Posterior cingulate gyrus (tissue), 11 donors: ENCODE results near the gene SMARCAD1.

ENCODE experiments used
- DNase-seq, 10 donors: peaks; one replicate each; pipeline versions ENCODE4 v3.0.0 to v3.0.0-alpha.2; 2020 to 2021; ENCODE audit warnings: mixed read lengths in 3 of 10
- intact Hi-C: fragments of 100-400 bp; cut with DNase I; formaldehyde crosslinking; loops from one replicate; pipeline ENCODE4 v1.15.1; 2023

The SMARCAD1 gene, protein sequence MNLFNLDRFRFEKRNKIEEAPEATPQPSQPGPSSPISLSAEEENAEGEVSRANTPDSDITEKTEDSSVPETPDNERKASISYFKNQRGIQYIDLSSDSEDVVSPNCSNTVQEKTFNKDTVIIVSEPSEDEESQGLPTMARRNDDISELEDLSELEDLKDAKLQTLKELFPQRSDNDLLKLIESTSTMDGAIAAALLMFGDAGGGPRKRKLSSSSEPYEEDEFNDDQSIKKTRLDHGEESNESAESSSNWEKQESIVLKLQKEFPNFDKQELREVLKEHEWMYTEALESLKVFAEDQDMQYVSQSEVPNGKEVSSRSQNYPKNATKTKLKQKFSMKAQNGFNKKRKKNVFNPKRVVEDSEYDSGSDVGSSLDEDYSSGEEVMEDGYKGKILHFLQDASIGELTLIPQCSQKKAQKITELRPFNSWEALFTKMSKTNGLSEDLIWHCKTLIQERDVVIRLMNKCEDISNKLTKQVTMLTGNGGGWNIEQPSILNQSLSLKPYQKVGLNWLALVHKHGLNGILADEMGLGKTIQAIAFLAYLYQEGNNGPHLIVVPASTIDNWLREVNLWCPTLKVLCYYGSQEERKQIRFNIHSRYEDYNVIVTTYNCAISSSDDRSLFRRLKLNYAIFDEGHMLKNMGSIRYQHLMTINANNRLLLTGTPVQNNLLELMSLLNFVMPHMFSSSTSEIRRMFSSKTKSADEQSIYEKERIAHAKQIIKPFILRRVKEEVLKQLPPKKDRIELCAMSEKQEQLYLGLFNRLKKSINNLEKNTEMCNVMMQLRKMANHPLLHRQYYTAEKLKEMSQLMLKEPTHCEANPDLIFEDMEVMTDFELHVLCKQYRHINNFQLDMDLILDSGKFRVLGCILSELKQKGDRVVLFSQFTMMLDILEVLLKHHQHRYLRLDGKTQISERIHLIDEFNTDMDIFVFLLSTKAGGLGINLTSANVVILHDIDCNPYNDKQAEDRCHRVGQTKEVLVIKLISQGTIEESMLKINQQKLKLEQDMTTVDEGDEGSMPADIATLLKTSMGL

DNA sequence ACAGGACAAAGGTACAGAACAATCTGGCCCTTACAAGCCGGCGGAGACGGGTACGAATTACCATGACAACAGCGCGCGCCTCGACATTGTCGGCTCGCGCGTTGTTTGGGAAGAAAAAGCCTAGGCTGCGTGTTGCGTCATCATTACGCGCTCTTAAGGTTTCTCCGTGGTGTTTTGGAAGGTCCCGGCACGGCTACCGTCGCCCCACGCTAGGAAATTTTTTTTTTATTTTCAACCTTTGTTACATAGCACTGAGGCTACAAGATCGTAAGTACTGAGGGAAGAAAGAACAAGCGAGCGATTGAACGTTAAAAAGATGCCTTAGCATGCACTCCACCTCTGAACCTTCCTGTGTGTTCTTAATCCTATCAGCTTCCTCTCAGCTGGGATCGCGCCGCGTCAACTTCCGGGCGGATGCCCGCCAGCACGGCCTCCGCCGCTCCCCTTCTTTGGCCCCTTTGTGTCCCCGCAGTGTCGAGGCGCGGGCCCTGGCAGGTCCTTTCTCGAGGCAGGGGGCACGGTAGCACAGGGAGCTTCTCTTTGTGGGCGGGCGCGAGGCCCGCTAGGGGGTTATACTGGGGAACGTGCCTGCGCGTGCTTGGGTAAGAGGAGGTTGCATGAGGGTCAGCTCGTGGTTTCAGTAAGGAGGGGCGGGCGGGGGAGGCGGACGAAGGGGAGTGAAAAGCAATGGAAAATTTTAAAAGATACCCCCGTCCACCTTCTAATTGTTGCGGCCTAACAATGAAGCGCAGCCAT is at the start of gene SMARCAD1:
Gene SMARCAD1 (plus strand): TSS at position 397 of the 756 bp plus-strand sequence. CDS start 530 bp downstream, outside the sequence.
- intact Hi-C loops: no loop called here
- DNase-seq: peak; percentile 70 to 97 (median 86)

DNA sequence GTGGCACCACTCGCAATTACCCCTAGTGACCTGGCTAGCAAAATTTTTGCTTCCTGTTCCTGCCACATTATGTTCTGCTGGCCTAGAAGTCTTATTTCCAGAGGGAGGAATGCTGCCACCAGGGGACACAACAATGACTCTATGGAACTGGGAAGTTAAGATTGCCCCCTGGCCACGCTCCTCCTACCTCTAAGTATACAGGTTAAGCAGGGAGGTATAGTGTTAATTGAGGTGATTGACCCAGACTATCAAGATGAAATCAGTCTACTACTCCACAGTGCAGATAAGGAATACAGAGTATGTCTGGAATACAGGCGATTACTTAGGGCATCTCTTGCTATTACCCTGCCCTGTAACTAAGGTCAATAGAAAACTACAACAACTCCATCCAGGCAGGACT is 48.8 kb upstream of the SMARCAD1 start:
- no peak for DNase-seq
- intact Hi-C loops: no loop called here

DNA sequence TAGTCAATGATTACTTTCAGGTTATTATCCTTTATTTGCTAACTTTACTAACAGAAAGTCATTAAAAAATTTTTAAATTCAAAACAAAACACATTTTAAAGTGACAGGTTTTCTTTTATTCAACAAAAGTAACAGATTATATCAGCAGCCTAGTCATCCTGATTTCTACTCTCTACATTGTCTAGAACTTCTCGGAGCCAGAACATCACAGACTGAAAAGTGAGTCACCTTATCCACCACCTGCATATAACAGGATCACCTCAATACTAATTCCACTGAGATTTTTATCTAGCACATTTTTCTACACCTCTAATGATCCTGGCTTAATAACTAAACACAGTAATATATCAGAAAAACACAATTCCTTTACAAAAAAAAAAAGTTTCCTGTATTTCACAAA is 47.9 kb upstream of the SMARCAD1 start:
- intact Hi-C loops: no loop called here
- DNase-seq: no peak

DNA sequence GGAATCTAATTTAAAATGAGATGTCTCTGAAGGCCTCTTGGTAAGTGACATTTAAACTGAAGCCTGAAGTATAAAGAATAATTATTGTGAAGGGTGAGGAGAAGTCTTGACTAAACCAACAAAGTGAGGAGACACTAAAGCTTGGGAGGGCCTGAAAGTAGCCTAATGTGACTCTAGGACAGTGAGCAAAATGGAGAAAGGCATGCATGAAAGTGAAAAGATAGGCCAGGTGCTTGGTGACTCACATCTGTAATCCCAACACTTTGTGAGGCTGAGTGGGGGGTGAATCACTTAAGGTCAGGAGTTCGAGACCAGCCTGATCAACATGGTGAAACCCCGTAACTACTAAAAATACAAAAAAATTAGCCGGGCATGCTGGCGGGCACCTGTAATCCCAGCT is 46.9 kb upstream of the SMARCAD1 start:
- intact Hi-C loops: no loop called here
- no peak for DNase-seq

DNA sequence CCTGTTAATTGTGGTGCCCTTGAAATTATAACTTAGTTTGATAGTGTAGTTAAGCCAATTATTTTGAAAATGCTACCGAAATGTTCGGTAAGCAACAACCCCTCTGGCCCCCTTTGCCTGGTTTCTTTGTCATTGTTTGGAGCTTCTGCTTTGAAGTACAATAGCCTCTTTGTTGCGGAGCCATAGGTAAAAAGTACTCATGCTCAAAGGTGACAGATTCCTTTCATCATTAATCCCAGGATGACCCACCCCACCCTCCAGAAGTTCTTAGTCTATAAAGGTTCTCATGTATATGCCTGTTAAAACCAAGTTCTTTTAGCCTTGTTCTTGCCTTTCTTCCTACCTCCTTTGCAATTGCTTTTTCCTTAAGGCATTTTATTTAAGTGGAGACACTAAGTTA is 42.4 kb upstream of the SMARCAD1 start:
- intact Hi-C loops: no loop called here
- DNase-seq: no peak

DNA sequence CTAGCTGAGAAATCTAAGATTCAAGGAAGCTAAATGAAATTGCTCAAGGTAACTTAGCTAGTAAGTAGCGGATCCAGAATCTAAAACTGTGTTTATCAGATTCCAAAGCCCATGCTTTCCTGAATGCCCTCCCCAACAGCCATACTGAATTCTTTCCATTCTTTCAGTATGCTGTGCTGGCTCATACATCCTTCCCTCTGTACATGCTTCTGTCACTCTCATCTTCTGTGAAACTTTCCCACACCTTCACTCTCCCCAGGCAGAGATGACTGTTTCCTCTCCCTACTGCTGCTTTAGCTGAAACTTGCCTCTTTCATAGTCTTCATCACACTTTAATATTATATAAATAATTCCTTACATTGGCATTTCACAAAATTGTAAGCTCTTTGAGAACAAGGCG is 39.3 kb upstream of the SMARCAD1 start:
- DNase-seq: no peak

DNA sequence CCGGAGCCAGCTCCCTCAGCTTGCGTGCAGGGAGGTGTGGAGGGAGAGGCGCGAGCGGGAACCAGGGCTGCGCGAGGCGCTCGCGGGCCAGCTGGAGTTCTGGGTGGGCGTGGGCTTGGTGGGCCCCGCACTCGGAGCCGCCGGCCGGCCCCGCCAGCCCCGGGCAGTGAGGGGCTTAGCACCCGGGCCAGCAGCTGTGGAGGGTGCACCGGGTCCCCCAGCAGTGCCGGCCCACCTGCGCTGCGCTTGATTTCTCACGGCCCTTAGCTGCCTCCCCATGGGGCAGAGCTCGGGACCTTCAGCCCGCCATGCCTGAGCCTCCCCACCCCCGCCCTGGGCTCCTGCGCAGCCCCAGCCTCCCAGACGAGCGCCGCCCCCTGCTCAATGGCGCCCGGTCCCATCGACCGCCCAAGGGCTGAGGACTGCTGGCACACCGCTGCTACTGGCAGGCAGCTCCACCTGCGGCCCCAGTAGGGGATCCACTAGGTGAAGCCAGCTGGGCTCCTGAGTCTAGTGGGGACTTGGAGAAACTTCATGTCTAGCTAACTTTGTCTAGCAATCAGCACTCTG is 37.8 kb upstream of the SMARCAD1 start:
- intact Hi-C loops: no loop called here
- peak in 2 of 10 donors; percentile 72 to 77 for DNase-seq

More for the DNA sequence above, 39.3 kb upstream of the SMARCAD1 start:
- intact Hi-C loops: no loop called here

DNA sequence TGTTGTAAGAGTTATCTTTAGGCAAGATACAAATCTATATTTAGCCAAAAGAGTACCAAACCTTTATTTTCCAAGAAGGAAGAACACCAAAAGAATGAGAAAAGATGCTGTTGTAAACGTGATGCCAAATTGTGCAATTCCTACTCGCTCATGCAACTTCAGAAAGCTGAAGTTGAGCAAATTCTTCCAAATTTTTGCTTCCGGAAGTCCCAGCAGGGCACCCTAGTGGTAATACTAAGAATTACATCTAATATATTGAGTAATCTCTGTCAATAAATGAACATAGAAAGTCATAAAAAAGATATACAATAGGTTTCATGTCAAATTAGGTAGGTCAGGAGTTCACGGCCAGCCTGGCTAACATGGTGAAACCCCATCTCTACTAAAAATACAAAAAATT is 36.0 kb upstream of the SMARCAD1 start:
- intact Hi-C loops: no loop called here
- DNase-seq: no peak

DNA sequence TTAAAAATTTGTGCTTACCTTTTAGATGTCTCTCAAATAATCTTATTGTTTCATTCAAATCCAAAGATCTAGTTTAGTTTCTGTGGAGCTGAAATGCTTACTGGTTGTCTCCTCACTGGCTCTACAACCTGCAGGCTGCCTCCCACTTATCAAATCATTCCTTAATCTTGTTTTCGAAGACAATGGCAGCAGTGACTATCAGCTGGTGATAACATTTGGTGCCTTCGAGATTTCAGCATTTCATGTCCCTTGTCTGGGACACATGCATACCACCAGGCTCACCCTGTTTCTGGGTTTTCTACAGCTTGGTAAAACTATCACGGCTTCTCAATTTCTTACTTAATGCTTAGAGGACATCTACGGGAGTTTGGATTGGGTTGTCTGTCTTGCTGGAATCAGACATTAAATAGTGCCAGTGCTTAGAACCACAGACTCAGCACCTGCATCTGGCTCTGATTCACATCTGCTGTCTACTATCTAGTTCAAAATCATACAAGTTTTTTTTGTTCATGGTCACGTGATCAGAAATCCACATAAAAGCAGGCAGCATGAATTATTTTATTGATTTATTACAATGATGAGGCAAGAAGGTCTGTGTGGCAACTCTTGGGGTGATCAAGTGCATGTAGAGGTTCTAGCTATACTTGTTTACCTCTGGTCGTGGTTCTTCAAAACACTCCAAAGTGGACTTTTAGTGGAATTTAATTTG is 32.0 kb upstream of the SMARCAD1 start:
- no peak for DNase-seq
- intact Hi-C loops: no loop called here

DNA sequence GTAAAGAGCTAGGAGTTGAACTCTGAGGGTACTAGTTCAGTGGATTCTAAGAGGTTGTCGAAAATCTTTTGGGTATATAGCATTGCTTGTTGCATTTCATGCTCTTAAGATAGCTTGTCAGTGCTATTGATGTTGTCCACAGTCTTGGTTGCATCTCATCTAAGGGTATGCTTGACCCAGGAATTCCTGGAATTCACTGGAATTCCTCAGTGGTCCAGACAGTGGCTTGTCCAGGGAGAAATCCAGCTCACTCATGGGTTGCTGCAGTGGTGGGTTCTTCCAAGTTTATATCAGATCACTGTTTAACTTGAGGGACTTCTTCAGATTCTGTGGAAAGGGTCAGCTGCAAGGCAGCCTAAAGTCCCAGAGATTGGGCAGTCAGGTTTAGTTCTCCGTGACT is 29.8 kb upstream of the SMARCAD1 start:
- no peak for DNase-seq
- intact Hi-C loops: no loop called here

DNA sequence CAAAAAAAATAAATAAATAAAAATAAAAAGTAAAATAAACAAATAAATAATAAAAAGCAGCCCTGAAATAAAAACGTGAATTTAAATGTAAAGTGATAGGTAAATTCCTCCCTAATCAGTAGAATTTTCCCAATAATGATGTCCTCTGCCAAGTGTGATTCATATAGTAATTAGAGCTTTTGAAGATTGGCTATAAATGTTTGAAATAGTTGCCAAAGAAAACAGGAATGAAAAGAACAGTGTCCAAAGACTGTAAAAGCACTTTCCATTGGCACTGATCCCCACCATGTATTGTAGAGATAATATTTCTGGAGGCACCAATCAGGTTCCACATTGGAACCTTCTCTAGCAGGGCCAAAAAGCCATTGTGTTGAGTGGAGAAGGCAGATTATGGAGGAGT is 25.9 kb upstream of the SMARCAD1 start:
- DNase-seq: no peak
- intact Hi-C loops: no loop called here

DNA sequence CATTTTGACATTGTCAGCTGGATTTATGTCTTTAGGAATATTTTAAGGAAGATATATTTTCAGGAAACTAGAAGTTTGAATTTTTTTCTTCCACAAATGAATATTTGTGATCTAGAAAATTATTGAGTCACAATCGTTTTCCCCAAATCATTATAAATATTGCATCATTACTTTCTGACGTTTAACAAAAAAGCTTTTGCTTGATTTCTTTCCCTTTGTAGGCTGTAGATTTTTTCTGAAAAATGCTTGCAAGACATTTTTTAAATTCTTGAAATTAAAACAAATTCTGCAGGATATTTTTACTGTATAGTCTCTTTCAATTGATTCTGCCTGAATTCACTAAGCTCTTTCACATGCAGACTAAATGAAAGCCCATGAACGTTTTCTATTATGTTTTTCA is 4.9 kb upstream of the SMARCAD1 start:
- DNase-seq: no peak
- intact Hi-C loops: no loop called here

DNA sequence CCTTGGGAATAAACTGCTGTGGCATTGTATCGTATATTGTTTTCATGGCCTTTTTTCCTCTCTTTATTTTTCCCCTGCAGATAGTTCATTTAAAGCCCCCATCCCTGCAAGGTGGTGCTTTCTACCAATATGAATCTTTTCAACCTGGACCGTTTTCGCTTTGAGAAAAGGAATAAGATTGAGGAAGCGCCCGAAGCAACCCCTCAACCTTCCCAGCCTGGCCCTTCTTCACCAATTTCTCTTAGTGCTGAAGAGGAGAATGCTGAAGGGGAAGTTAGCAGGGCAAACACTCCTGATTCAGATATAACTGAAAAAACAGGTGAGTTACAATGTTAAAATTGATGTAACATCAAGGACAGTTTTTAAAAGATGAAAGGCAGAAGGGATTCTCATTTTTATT is 601 bp downstream of the SMARCAD1 start:
- no peak for DNase-seq
- intact Hi-C loops: no loop called here

DNA sequence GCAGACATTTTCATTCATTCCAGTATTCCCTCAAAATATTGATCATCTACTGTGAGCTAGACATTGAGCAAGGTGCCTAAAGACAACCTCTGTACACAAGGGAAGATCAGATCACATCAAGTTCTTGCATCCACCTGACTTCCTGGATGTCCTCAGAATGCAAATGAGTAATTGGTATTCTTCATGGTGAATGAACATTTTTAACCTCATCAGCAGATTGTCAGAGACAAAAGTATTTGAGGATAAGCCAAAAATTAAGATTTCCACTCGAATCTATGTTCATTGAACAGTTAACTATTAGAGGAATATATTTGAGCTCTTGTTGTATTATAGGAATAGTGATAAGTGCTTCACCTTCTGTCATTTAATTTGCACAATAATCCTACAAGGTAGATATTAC is 1.3 kb downstream of the SMARCAD1 start:
- intact Hi-C loops: no loop called here
- no peak for DNase-seq

DNA sequence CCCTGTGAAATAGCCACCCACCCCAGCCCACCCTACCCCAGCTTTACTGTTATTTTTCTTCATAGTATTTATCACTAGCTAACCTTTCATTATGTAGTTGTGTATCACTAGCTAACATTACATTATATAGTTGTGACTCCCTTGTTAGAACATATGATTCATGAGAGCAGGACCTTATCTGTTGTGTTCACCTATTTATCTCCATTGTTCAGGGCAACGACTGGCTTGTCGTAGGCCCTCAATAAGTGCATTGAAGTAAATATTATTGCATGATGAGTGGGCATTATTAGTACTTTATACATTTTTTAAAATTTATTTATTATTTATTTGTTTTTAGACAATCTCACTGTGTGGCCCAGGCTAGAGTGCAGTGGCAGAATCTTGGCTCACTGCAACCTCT is 4.2 kb downstream of the SMARCAD1 start:
- intact Hi-C loops: no loop called here
- DNase-seq: no peak

DNA sequence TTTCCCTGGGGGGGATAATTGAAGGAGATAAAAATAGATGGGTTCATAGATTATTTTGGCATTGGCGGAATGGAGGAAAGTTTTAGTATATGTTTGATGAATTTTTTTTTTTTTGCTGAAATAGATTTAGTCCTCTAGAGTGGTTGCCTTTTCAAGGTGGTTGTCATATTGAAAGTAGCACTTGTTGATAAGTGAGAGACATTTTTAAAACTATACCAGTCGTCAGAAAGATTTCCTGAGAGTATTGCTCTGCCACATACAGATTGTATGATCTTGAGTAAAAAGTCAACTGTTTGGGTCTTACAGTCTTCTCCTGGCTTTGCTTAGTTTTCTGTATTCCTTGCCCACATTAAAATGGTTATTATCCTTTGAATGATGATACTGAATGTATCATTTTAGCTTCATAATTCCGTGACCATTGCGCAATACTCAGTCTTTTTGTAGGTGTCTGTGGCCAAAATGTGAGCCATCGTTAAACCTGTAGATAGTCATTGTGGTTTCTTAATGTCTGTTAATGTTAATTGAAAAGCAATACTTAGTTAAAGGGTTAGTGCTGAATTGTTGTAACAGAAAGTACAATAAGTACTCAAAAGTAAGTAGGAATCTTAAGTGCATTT is 7.1 kb downstream of the SMARCAD1 start:
- DNase-seq: no peak
- intact Hi-C loops: no loop called here

DNA sequence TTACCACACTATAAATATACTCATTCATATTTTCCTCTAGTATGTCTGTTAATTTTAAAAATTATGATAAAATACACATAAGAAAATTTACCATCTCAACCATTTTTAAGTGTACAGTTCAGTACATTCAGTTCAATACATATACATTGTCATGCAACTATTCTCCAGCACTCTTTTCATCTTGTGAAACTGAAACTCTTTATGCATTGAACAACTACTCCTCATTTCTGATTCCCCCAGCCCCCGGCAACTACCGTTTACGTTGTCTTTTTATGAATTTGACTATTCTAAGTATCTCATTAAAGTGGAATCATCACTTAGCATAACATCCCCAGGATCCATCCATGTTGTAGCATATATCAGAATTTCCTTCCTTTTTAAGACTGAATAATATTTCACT is 8.7 kb downstream of the SMARCAD1 start:
- intact Hi-C loops: no loop called here
- no peak for DNase-seq

DNA sequence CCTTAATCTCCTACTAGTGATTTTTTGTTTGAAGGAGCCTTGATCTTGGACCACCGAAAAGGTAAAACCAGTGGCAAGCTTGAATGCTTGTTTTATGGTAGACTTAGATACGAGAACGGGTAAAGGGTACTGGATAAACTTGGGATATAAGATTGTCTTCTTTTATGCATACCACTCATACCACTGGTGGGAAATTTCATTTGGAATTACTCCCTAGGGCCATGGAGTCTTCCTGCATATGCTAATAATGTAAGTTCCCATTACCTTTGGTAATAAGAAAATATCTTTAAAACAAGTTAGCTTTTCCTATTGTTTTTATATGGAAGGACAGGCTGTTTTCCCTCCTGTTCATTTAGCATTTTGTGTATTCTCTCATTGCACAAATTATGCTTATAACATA is 11.7 kb downstream of the SMARCAD1 start:
- intact Hi-C loops: no loop called here

DNA sequence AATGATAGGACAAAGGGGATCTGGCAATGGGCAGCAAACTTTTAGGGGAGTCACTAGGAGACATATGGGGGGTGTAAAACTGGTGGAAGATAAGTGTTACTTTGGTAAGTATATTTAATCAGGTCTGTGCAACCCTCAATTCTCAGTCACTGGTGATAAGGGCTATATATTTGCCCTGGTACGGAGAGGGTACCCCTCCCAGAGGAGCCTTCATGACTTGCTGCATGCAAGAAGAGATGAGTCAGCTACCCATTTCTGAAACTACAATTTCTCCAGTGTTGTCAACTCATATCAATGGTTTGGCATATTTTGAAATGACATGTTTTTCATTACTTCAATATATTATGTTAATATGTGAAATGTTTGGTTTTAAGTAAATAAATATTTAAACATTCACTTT is 14.3 kb downstream of the SMARCAD1 start:
- intact Hi-C loops: no loop called here
- DNase-seq: no peak

More for the DNA sequence above, 11.7 kb downstream of the SMARCAD1 start:
- DNase-seq: no peak
